Hematopoietic multipotent progenitor cell treated with erythropoietin and hydrocortisone succinate and interleukin-3 and kit ligand, for 17 days (in vitro differentiated cells): ENCODE results near the gene ARV1.
A peak's percentile ranks its signal among the peaks of the same experiment; 100 is the strongest.
"Not testable (repeated sequence)": the region's sequence is repeated elsewhere in the genome, so short reads cannot be mapped to it uniquely, and the experiment has no call there.

Experiments used
- DNase-seq: peaks from one replicate; pipeline ENCODE4 v3.0.0-alpha.2; 2015; ENCODE audit warnings: low spot score

ARV1 gene

GRCh38 chr1:230976825-230977747 is 1.8 kb upstream of the ARV1 start:
- no peak for DNase-seq

- DNase-seq = peak; percentile 65
Observed at GRCh38 chr1:230977761-230978490, 968 bp upstream of the ARV1 start.

GRCh38 chr1:230979389-230979716 is 459 bp downstream of the ARV1 start:
- DNase-seq = no peak

GRCh38 chr1:230979952-230980351 is 1.1 kb downstream of the ARV1 start:
- no peak for DNase-seq

- no peak for DNase-seq
Observed at GRCh38 chr1:230982696-230983095, 3.8 kb downstream of the ARV1 start.

GRCh38 chr1:230983811-230984210 is 4.9 kb downstream of the ARV1 start:
- no peak for DNase-seq

GRCh38 chr1:230984622-230985515 is 6.0 kb downstream of the ARV1 start:
- peak; percentile 46 for DNase-seq

GRCh38 chr1:230985711-230986110 is 6.8 kb downstream of the ARV1 start:
- peak; percentile 53 for DNase-seq

- DNase-seq = no peak
Observed at GRCh38 chr1:230986976-230987375, 8.1 kb downstream of the ARV1 start.

- no peak for DNase-seq
Observed at GRCh38 chr1:230987448-230987847, 8.6 kb downstream of the ARV1 start.

GRCh38 chr1:230992100-230992774 is 13.3 kb downstream of the ARV1 start:
- no peak for DNase-seq

- no peak for DNase-seq
Observed at GRCh38 chr1:230994860-230995259, 16.0 kb downstream of the ARV1 start.

GRCh38 chr1:231000201-231000600 is 21.3 kb downstream of the ARV1 start:
- no peak for DNase-seq

- no peak for DNase-seq
Observed at GRCh38 chr1:231000639-231001038, 21.7 kb downstream of the ARV1 start.

- DNase-seq = no peak
Observed at GRCh38 chr1:231001892-231002291, 23.0 kb downstream of the ARV1 start.

- DNase-seq = not testable (repeated sequence)
Observed at GRCh38 chr1:231007535-231007934, 28.6 kb downstream of the ARV1 start.

- DNase-seq = no peak
Observed at GRCh38 chr1:231011360-231011759, 32.5 kb downstream of the ARV1 start.

GRCh38 chr1:231011963-231012362 is 33.1 kb downstream of the ARV1 start:
- no peak for DNase-seq

- DNase-seq = no peak
Observed at GRCh38 chr1:231013391-231014015, 34.6 kb downstream of the ARV1 start.

GRCh38 chr1:231016234-231016633 is 37.3 kb downstream of the ARV1 start:
- no peak for DNase-seq

GRCh38 chr1:231016966-231017365 is 38.1 kb downstream of the ARV1 start:
- no peak for DNase-seq
